HEK293 (cell line): Measurements from ENCODE around the gene TTC33.

Experiments
- CTCF ChIA-PET: fragments of 350-600 bp; formaldehyde crosslinking; extraction: SDS; loops from one replicate; lab custom pipeline; 2021; ENCODE audit warnings: antibody characterized with exemption; lab: Yijun Ruan, JAX
- POLR2A ChIA-PET: fragments of 300-600 bp; formaldehyde crosslinking; extraction: SDS; loops from one replicate; lab custom pipeline; 2020; ENCODE audit warnings: antibody characterized with exemption, inconsistent platforms; lab: Yijun Ruan, JAX
- H3K27ac ChIP-seq: fragments of 200-500 bp; sonication (Bioruptor generic); 2 replicates; pipeline ENCODE4 v1.5.1; 2014; ENCODE audit warnings: low read depth, low read length, control low read depth, inconsistent platforms; ENCODE audit errors: extremely low read depth
- H3K36me3 ChIP-seq, 2 experiments: fragments of 200-500 bp in 1 of 2; sonication (Bioruptor generic) in 1 of 2; 1 replicate in 1 of 2; 2 replicates in 1 of 2; pipeline ENCODE4 v1.5.1; 2014 to 2017; ENCODE audit warnings: inconsistent platforms in 2 of 2, low read length in 2 of 2; ENCODE audit not compliant: control insufficient read depth in 2 of 2, insufficient read depth in 1 of 2
- H3K4me1 ChIP-seq: fragments of 200-500 bp; sonication (Bioruptor generic); 2 replicates; pipeline ENCODE4 v1.5.1; 2014; ENCODE audit warnings: mild to moderate bottlenecking, low read length, inconsistent platforms; ENCODE audit not compliant: control insufficient read depth, insufficient read depth
- H3K4me3 ChIP-seq: 2 replicates; pipeline ENCODE4 v1.5.1; 2011; ENCODE audit warnings: low read depth, mild to moderate bottlenecking, control low read depth, low read length, moderate library complexity
- H3K9me3 ChIP-seq: fragments of 200-500 bp; sonication (Bioruptor generic); 2 replicates; pipeline ENCODE4 v1.5.1; 2014; ENCODE audit warnings: low read depth, low read length, inconsistent platforms; ENCODE audit not compliant: control insufficient read depth, insufficient read depth
- GLIS1 ChIP-seq: fragments of 450-650 bp; formaldehyde crosslinking; IDR thresholded peaks from 2 replicates; pipeline ENCODE4 v1.5.1; 2016; ENCODE audit warnings: missing biosample characterization, missing genetic modification characterization
- GLIS2 ChIP-seq: fragments of 450-650 bp; formaldehyde crosslinking; IDR thresholded peaks from 2 replicates; pipeline ENCODE4 v1.5.1; 2016; ENCODE audit warnings: missing biosample characterization, missing genetic modification characterization
- KLF1 ChIP-seq: fragments of 450-650 bp; formaldehyde crosslinking; IDR thresholded peaks from 2 replicates; pipeline ENCODE4 v1.5.1; 2016; ENCODE audit warnings: missing biosample characterization, missing genetic modification characterization
- KLF9 ChIP-seq: fragments of 450-650 bp; formaldehyde crosslinking; IDR thresholded peaks from 2 replicates; pipeline ENCODE4 v1.5.1; 2016; ENCODE audit warnings: missing biosample characterization, missing genetic modification characterization, low read depth
- MYNN ChIP-seq: fragments of 450-650 bp; formaldehyde crosslinking; IDR thresholded peaks from 2 replicates; pipeline ENCODE4 v1.5.1; 2016; ENCODE audit warnings: missing biosample characterization, missing genetic modification characterization, borderline replicate concordance
- PRDM6 ChIP-seq: fragments of 450-650 bp; formaldehyde crosslinking; IDR thresholded peaks from 2 replicates; pipeline ENCODE4 v1.5.1; 2017; ENCODE audit warnings: missing biosample characterization, missing genetic modification characterization
- YY1 ChIP-seq: fragments of 450-650 bp; formaldehyde crosslinking; IDR thresholded peaks from 2 replicates; pipeline ENCODE4 v1.5.1; 2018; ENCODE audit warnings: missing biosample characterization, missing genetic modification characterization
- ZEB2 ChIP-seq: fragments of 450-650 bp; formaldehyde crosslinking; IDR thresholded peaks from 2 replicates; pipeline ENCODE4 v1.5.1; 2016; ENCODE audit warnings: missing biosample characterization, missing genetic modification characterization
- ZNF174 ChIP-seq: fragments of 450-650 bp; formaldehyde crosslinking; IDR thresholded peaks from 2 replicates; pipeline ENCODE4 v1.5.0; 2017; ENCODE audit warnings: missing biosample characterization, mild to moderate bottlenecking, missing genetic modification characterization
- ZNF184 ChIP-seq: fragments of 450-650 bp; IDR thresholded peaks from 2 replicates; pipeline ENCODE4 v1.5.1; 2018; ENCODE audit warnings: missing biosample characterization, mild to moderate bottlenecking, missing genetic modification characterization
- ZNF19 ChIP-seq: fragments of 450-650 bp; formaldehyde crosslinking; IDR thresholded peaks from 2 replicates; pipeline ENCODE4; 2016; ENCODE audit warnings: missing biosample characterization, missing genetic modification characterization, low read depth
- ZNF202 ChIP-seq: fragments of 450-650 bp; formaldehyde crosslinking; IDR thresholded peaks from 2 replicates; pipeline ENCODE4 v1.5.1; 2016; ENCODE audit warnings: missing biosample characterization, missing genetic modification characterization, borderline replicate concordance
- ZNF292 ChIP-seq: fragments of 450-650 bp; formaldehyde crosslinking; IDR thresholded peaks from 2 replicates; pipeline ENCODE4 v1.5.1; 2016; ENCODE audit warnings: low read depth, missing biosample characterization, missing genetic modification characterization, borderline replicate concordance
- ZNF335 ChIP-seq: fragments of 450-650 bp; formaldehyde crosslinking; conservative IDR thresholded peaks from 2 replicates; pipeline ENCODE4 v1.5.1; 2016; ENCODE audit warnings: missing biosample characterization, missing genetic modification characterization
- ZNF350 ChIP-seq: fragments of 450-650 bp; formaldehyde crosslinking; IDR thresholded peaks from 2 replicates; pipeline ENCODE4 v1.5.0; 2017; ENCODE audit warnings: missing biosample characterization, mild to moderate bottlenecking, missing genetic modification characterization
- ZNF362 ChIP-seq: fragments of 450-650 bp; formaldehyde crosslinking; IDR thresholded peaks from 2 replicates; pipeline ENCODE4 v1.5.1; 2016; ENCODE audit warnings: missing biosample characterization, missing genetic modification characterization
- ZNF37A ChIP-seq: fragments of 450-650 bp; IDR thresholded peaks from 2 replicates; pipeline ENCODE4 v1.5.1; 2018; ENCODE audit warnings: missing biosample characterization, missing genetic modification characterization
- ZNF423 ChIP-seq: fragments of 450-650 bp; formaldehyde crosslinking; IDR thresholded peaks from 2 replicates; pipeline ENCODE4 v1.5.1; 2016; ENCODE audit warnings: missing biosample characterization, missing genetic modification characterization
- ZNF548 ChIP-seq: fragments of 450-650 bp; formaldehyde crosslinking; IDR thresholded peaks from 2 replicates; pipeline ENCODE4 v1.5.1; 2016; ENCODE audit warnings: missing biosample characterization, missing genetic modification characterization
- ZNF596 ChIP-seq: fragments of 450-650 bp; IDR thresholded peaks from 2 replicates; pipeline ENCODE4 v1.5.0; 2018; ENCODE audit warnings: missing biosample characterization, mild to moderate bottlenecking, missing genetic modification characterization, moderate library complexity
- ZNF600 ChIP-seq: fragments of 450-650 bp; formaldehyde crosslinking; IDR thresholded peaks from 2 replicates; pipeline ENCODE4 v1.5.1; 2016; ENCODE audit warnings: missing biosample characterization, missing genetic modification characterization
- ZNF623 ChIP-seq: fragments of 450-650 bp; formaldehyde crosslinking; IDR thresholded peaks from 2 replicates; pipeline ENCODE4 v1.5.1; 2016; ENCODE audit warnings: missing biosample characterization, missing genetic modification characterization
- ZNF76 ChIP-seq: fragments of 450-650 bp; formaldehyde crosslinking; IDR thresholded peaks from 2 replicates; pipeline ENCODE4; 2016; ENCODE audit warnings: low read depth, missing biosample characterization, missing genetic modification characterization, borderline replicate concordance
- ZNF768 ChIP-seq: fragments of 450-650 bp; formaldehyde crosslinking; IDR thresholded peaks from 2 replicates; pipeline ENCODE4 v1.5.1; 2018; ENCODE audit warnings: missing biosample characterization, mild to moderate bottlenecking, missing genetic modification characterization
- ZSCAN30 ChIP-seq: fragments of 450-650 bp; IDR thresholded peaks from 2 replicates; pipeline ENCODE4 v1.5.1; 2018; ENCODE audit warnings: missing biosample characterization, mild to moderate bottlenecking, missing genetic modification characterization, moderate library complexity
- ZSCAN5A ChIP-seq: fragments of 450-650 bp; formaldehyde crosslinking; IDR thresholded peaks from 2 replicates; pipeline ENCODE4 v1.5.1; 2016; ENCODE audit warnings: missing biosample characterization, missing genetic modification characterization

TTC33 gene

GRCh38 chr5:40497573-40497972 lies 258.2 kb downstream of the TTC33 start:
- POLR2A ChIA-PET, result no interaction called here
- Histone ChIP-seq H3K4me3 (no peak overlapping the region), H3K27ac (no peak overlapping the region), H3K4me1 (no peaks in the 10 kb centered on the region), H3K36me3 (no peaks in the 10 kb centered on the region), H3K9me3 (no peaks in the 10 kb centered on the region; the same call in 1 of the 2 replicates)
- TF ChIP-seq ZNF184 (tag by site-specific recombination), result no peak
- TF ChIP-seq KLF9 (tag by site-specific recombination), result no peak
- TF ChIP-seq ZNF350, result no peak
- TF ChIP-seq ZNF335, result no peak
- TF ChIP-seq ZSCAN5A (tag by site-specific recombination), result no peak
- no peak for TF ChIP-seq PRDM6 (tag by site-specific recombination)
- TF ChIP-seq ZNF623 (tag by site-specific recombination), result no peak
- TF ChIP-seq KLF1, result no peak
- no peak for TF ChIP-seq ZNF362
- no peak for TF ChIP-seq ZNF202
- no peak for TF ChIP-seq ZNF600 (tag by site-specific recombination)
- TF ChIP-seq ZNF548 (tag by site-specific recombination), result no peak
- no peak for TF ChIP-seq YY1 (tag by site-specific recombination)
- no peak for TF ChIP-seq ZNF19 (tag by site-specific recombination)
- no peak for TF ChIP-seq ZNF768 (tag by site-specific recombination)
- TF ChIP-seq ZEB2, result no peak
- no peak for TF ChIP-seq MYNN
- no peak for TF ChIP-seq ZNF37A (tag by site-specific recombination)
- TF ChIP-seq ZNF596, result no peak
- CTCF ChIA-PET, result no interaction called here

DNA sequence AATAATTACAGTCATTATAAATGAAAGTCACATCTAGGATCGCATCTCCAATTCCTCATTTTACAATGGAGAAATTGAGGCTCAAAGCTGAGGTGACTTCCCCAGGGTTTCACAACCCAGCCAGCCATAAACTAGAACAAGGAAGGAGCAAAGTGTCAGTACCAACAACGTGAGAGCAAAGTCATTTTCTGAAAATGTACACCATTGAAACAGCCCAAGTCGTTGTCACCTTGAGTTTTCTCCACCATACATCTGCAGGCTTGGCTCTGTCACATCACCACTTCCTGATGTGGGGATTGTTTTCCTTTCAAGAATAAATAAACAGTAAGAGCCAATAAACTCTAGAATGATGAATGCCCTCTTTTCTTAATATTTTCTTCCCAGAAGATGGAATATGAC lies 260.5 kb downstream of the TTC33 start:
- Histone ChIP-seq H3K4me1 (no peaks in the 10 kb centered on the region), H3K9me3 (no peaks in the 10 kb centered on the region; the same call in 1 of the 2 replicates), H3K27ac (no peak overlapping the region), H3K4me3 (no peak overlapping the region), H3K36me3 (no peaks in the 10 kb centered on the region)
- no peak for TF ChIP-seq ZNF292
- no peak for TF ChIP-seq ZNF174
- ChIA-PET CTCF (no interaction called here), POLR2A (no interaction called here)

DNA sequence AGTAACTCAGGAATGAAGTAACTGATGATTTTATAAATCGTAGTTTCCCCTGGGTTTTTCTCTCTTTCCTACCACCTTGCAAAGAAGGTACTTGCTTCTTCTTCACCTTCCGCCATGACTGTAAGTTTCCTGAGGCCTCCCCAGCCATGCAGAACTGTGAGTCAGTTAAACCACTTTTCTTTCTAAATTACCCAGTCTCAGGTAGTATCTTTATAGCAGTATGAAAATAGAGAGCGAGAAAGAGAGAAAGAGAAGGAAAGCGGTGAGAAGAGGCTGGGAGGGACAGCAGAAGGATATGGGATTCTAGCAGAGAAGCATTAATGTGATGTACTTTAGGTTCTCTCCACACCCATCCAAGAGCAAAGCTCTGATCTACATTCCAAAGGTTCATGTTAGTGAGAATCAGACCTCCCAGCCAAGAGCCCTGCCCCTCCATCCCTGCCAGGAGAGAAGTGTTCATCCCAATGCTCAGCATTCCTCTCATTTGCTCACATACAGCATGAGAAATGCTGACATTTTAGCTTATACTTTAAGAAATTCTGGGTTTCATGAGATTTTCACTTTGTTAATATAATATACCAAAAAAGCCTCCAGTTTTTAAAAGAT lies 261.0 kb downstream of the TTC33 start:
- no peak overlapping the region for H3K27ac ChIP-seq
- no peak for TF ChIP-seq GLIS1 (tag by site-specific recombination)
- TF ChIP-seq ZNF184 (tag by site-specific recombination), result no peak
- no peak for TF ChIP-seq ZNF37A (tag by site-specific recombination)
- TF ChIP-seq ZNF76 (tag by site-specific recombination), result no peak
- no peak for TF ChIP-seq ZSCAN30 (tag by site-specific recombination)
- TF ChIP-seq GLIS2 (tag by site-specific recombination), result no peak
- TF ChIP-seq ZNF202, result no peak
- no peak for TF ChIP-seq ZNF423 (tag by site-specific recombination)
- TF ChIP-seq, all 188 proteins: peak for 0
- ChIA-PET POLR2A (no interaction called here), CTCF (no interaction called here)
- Histone ChIP-seq H3K4me1 (no peaks in the 10 kb centered on the region), H3K4me3 (no peak overlapping the region), H3K36me3 (no peaks in the 10 kb centered on the region), H3K9me3 (no peaks in the 10 kb centered on the region; the same call in 1 of the 2 replicates)
